Tibial artery (tissue), 4 donors: Measurements from ENCODE around the gene SPX.

Source experiments
- DNase-seq, 2 donors: peaks; one replicate each; pipeline ENCODE4 v3.0.0-alpha.2; 2019
- H3K27ac ChIP-seq, 2 donors: fragments of 200-600 bp; sonication (generic) in 1 of 2; 1 replicate in 1 of 2; 2 replicates in 1 of 2; pipeline ENCODE4 v1.5.1; 2018 to 2019; ENCODE audit warnings: mild to moderate bottlenecking in 1 of 2
- H3K27me3 ChIP-seq, 2 donors: fragments of 200-600 bp; sonication (generic) in 1 of 2; one replicate each; pipeline versions ENCODE4 v1.5.1 to v1.6.0; 2016 to 2019
- H3K36me3 ChIP-seq, 3 donors: fragments of 200-600 bp; sonication (generic) in 2 of 3; one replicate each; pipeline ENCODE4 v1.5.1; 2016 to 2019; ENCODE audit warnings: mild to moderate bottlenecking in 2 of 3
- H3K4me1 ChIP-seq, 4 donors: fragments of 200-600 bp; sonication (generic) in 2 of 4; 1 replicate in 3 of 4; 2 replicates in 1 of 4; pipeline ENCODE4 v1.5.1; 2016 to 2019
- H3K4me3 ChIP-seq, 2 donors: fragments of 200-600 bp; sonication (generic) in 1 of 2; 1 replicate in 1 of 2; 2 replicates in 1 of 2; pipeline ENCODE4 v1.5.1; 2018 to 2019; ENCODE audit warnings: mild to moderate bottlenecking in 2 of 2
- H3K9me3 ChIP-seq, 3 donors: fragments of 200-600 bp; sonication (generic) in 1 of 3; one replicate each; pipeline ENCODE4 v1.5.1; 2016 to 2019
- intact Hi-C: fragments of 100-400 bp; cut with DNase I; formaldehyde crosslinking; loops from one replicate; pipeline ENCODE4 v1.15.0; 2023; ENCODE audit warnings: low total_unique reads
- TF ChIP-seq, protein P1 (sequence below), 2 experiments: fragments of 200-600 bp in 1 of 2; fragments of 450-650 bp in 1 of 2; IDR thresholded peaks; one replicate each; pipeline ENCODE4 v1.5.1; 2017 to 2019; ENCODE audit warnings: antibody characterized with exemption in 2 of 2, mild to moderate bottlenecking in 1 of 2, moderate library complexity in 1 of 2

SPX gene

DNA sequence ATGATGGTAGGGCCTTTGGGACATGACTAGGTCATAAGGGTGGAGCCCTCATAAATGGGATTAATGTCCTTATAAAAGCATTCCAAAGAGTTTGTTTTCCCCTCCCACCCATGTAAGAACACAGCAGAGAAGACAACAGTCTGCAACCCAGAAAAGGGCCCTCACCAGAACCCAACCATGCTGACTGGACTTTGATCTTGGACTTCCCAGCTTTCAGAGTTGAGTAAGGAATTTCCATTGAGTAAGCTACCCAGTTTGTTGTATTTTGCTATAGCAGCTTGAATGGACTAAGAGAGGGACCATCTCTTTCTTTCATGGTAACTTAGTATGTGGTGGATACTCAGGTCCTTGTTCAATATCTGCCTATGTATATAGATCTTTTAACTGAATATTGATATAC is 2.9 kb upstream of the SPX start:
- H3K27me3 ChIP-seq: peaks cover 0 to 4% of the 10 kb centered on the region in 2 donors
- peaks cover 0 to 14% (median 9%) of the 10 kb centered on the region in 4 donors for H3K4me1 ChIP-seq
- H3K27ac ChIP-seq: no peak overlapping the region
- no peak for DNase-seq
- intact Hi-C loops: no loop called here
- TF ChIP-seq, protein P1, sequence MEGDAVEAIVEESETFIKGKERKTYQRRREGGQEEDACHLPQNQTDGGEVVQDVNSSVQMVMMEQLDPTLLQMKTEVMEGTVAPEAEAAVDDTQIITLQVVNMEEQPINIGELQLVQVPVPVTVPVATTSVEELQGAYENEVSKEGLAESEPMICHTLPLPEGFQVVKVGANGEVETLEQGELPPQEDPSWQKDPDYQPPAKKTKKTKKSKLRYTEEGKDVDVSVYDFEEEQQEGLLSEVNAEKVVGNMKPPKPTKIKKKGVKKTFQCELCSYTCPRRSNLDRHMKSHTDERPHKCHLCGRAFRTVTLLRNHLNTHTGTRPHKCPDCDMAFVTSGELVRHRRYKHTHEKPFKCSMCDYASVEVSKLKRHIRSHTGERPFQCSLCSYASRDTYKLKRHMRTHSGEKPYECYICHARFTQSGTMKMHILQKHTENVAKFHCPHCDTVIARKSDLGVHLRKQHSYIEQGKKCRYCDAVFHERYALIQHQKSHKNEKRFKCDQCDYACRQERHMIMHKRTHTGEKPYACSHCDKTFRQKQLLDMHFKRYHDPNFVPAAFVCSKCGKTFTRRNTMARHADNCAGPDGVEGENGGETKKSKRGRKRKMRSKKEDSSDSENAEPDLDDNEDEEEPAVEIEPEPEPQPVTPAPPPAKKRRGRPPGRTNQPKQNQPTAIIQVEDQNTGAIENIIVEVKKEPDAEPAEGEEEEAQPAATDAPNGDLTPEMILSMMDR (IDR thresholded peaks at IDR 0.05): no peak
- no peak overlapping the region for H3K4me3 ChIP-seq
- H3K9me3 ChIP-seq: no peaks in the 10 kb centered on the region
- peaks cover 0 to 5% (median 0%) of the 10 kb centered on the region in 3 donors for H3K36me3 ChIP-seq

DNA sequence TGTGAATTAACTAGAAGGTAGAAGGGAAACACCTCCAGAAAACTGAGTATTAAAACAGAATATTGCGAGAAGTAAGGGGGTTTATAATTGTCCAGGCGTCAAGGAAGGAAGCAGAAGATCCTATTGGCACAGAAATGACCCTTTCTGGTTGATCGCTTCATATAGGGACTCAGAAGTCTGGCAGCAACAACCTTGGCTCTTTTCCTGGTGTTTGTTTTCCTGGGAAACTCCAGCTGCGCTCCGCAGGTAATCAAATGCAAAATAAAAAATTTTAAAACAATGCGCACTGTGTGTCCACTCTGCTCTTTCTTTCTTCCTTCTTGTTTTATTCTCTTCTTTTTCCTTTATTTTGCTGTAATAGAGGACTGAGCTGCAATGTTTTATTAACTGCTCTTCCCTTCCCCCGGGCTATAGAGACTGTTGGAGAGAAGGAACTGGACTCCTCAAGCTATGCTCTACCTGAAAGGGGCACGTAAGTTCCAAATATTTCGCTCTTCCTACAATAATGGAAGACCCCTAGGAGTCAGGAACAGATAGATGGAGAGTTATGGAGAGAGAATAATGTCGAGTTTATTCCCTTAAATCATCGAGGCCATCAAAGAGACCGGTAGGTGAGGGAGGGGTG is 737 bp downstream of the SPX start:
- H3K36me3 ChIP-seq: no peaks in the 10 kb centered on the region
- H3K4me1 ChIP-seq: peaks cover 0 to 26% (median 9%) of the 10 kb centered on the region in 4 donors
- DNase-seq: no peak
- peaks cover 0 to 4% of the 10 kb centered on the region in 2 donors for H3K27me3 ChIP-seq
- TF ChIP-seq, protein P1 (IDR thresholded peaks at IDR 0.05): no peak
- H3K4me3 ChIP-seq: peak overlapping the region; percentile 54 to 74
- intact Hi-C loops: no loop called here
- no peak overlapping the region for H3K27ac ChIP-seq
- H3K9me3 ChIP-seq: no peaks in the 10 kb centered on the region

DNA sequence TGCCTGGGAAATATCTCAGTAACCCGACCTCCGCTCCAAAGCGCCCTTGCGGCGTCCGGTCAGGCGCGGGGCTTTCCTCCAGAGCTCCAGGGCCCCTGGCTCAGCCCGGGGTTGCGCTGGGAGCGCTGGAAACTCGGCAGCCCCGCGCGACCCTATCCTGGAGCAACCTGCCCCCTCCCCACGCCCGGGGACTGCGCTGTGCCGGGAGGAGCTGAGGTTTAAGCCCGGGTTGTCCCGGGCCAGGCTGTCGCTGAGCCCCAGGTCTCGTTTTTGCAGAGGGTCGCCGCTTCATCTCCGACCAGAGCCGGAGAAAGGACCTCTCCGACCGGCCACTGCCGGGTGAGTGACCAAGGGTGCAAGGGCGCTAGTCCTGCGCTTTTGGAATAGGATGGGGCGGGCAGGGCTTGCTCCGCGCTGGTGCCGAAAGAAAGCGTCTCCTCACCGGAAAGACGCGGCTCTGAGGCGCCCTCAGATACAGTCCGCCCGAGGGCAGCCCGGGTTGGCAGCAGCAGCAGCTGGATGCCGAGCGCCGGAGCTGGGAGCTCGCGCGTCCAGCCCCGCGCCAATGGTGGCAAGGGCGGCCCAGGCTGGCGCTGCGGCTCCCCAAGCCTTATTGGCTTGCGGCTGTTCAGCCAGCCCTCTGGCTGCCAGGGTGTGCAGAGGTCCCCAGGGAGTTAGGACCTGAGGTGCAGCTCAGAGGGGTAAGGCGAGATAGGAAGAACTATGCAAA is 1.5 kb downstream of the SPX start:
- peak overlapping the region; percentile 9 to 35 for H3K27ac ChIP-seq
- TF ChIP-seq, protein P1 (IDR thresholded peaks at IDR 0.05): no peak
- H3K9me3 ChIP-seq: no peaks in the 10 kb centered on the region
- peaks cover 0 to 4% of the 10 kb centered on the region in 2 donors for H3K27me3 ChIP-seq
- H3K36me3 ChIP-seq: no peaks in the 10 kb centered on the region
- peak overlapping the region; percentile 54 to 74 for H3K4me3 ChIP-seq
- intact Hi-C loops: no loop called here
- H3K4me1 ChIP-seq: peaks cover 0 to 26% (median 9%) of the 10 kb centered on the region in 4 donors
- peak in 1 of 2 donors; percentile 67 for DNase-seq

DNA sequence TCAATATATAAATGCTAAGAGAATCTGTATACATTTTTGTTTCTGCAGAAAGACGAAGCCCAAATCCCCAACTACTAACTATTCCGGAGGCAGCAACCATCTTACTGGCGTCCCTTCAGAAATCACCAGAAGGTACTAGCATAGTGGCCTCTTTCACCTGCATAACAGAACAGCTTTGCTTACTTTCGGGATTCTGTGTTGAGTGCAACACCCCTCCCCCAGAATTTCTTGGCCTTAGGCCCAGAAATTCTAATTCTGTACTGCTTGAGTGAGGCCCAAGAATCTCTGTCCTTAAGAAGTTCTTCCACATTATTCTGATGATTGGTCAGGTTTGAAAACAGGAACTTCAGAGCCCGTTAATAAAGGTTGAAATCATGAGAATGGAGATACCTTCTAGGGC is 2.9 kb downstream of the SPX start:
- no peak for DNase-seq
- H3K36me3 ChIP-seq: no peaks in the 10 kb centered on the region
- H3K4me1 ChIP-seq: peaks cover 0 to 26% (median 9%) of the 10 kb centered on the region in 4 donors
- no peaks in the 10 kb centered on the region for H3K9me3 ChIP-seq
- intact Hi-C loops: no loop called here
- H3K27me3 ChIP-seq: peaks cover 0 to 4% of the 10 kb centered on the region in 2 donors
- TF ChIP-seq, protein P1 (IDR thresholded peaks at IDR 0.05): no peak
- no peak overlapping the region for H3K4me3 ChIP-seq
- no peak overlapping the region for H3K27ac ChIP-seq

DNA sequence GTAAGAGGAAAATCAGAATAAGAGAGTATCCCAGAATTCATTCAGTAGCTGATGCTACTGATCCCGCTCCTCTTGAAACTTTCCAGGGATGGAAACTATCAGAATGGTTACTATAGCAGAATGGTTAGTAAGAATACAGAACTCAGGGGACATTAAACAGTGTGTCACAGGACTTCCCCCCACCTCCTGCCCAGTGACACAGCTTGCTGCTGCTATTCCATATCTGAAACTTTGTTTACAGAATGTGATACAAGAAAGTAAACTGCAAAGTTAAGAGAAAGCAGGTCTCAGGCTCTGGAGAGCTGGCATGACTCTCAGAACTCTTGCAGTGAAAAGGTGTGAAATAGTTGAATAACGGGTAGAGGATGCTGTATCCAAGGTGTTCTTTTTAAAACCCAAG is 3.4 kb downstream of the SPX start:
- no peaks in the 10 kb centered on the region for H3K36me3 ChIP-seq
- H3K4me3 ChIP-seq: no peak overlapping the region
- H3K27ac ChIP-seq: no peak overlapping the region
- H3K4me1 ChIP-seq: peaks cover 0 to 26% (median 9%) of the 10 kb centered on the region in 4 donors
- peaks cover 0 to 4% of the 10 kb centered on the region in 2 donors for H3K27me3 ChIP-seq
- no peaks in the 10 kb centered on the region for H3K9me3 ChIP-seq
- intact Hi-C loops: no loop called here
- DNase-seq: no peak
- TF ChIP-seq, protein P1 (IDR thresholded peaks at IDR 0.05): no peak
